ENCODE data around the gene XXYLT1. TPM values are rescaled to one million over a fixed set of nuclear protein-coding genes. Genes with fewer than 3 reads are reported as not detected.
"Not testable (repeated sequence)": the region's sequence is repeated elsewhere in the genome, so short reads cannot be mapped to it uniquely, and the experiment has no call there.

The XXYLT1 gene
- total RNA-seq, 1 donor from 2014 or later, result 9.8 TPM

DNA sequence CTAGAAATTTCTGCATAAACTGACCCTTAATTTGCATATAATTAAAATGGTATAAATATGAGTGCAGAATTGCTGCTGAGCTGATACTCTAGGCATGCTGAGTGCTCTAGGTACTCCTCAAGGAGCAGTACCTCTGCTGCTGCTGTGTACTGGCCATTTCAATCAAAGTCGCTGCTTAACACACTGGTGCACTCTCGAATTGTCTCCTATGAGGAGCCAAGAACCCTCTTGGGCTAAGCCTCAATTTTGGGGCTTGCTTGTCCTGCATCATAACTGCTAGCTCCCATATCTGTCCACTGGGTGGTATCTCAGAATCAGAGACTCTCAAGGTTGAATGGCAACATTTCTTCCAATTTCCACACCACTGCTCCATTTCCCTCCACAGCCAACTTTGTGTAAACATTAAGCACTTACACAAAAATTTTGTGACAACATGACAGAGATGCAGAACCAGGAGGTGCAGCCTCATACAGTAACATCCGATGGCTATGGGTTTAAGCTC lies 82.5 kb downstream of the XXYLT1 start:
- ATAC-seq, result peak; percentile 13

DNA sequence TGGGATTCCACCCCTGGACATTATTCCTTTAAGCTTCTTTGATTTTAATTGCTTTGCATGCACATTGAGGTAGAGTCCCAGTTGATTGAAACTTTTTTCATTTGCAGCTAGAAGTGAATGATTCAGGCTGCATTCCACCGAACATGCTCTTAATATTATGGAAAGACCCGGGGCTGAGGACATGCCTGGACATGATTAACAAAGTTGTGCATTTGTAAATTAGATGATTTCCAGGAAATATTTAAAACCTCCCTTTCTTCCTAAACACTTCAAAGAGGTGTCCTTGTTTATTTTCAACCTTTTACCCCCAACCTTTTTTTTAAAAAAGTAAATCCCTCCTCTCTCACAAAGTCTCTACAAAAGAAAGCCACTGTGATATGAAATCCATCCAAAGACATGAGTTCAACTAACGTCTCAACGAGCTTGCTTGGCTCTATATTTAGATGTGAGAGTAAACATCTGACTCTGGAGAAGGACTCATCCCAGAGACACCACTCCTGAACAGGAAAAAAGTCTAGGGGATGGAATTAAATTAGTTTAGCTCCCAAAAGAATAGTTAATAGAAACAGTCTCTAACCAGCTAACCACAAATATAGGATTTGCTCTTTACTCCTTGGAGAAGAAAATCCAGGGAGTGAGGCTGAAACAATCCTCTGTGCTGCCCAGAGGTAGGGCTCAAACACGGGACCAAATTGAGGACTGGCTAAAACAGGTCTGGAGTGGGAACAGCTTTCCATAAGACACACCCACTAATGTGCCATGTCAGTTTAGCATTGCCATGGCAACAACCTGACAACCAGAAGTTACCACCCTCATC lies 83.1 kb downstream of the XXYLT1 start:
- TF ChIP-seq, protein P1, sequence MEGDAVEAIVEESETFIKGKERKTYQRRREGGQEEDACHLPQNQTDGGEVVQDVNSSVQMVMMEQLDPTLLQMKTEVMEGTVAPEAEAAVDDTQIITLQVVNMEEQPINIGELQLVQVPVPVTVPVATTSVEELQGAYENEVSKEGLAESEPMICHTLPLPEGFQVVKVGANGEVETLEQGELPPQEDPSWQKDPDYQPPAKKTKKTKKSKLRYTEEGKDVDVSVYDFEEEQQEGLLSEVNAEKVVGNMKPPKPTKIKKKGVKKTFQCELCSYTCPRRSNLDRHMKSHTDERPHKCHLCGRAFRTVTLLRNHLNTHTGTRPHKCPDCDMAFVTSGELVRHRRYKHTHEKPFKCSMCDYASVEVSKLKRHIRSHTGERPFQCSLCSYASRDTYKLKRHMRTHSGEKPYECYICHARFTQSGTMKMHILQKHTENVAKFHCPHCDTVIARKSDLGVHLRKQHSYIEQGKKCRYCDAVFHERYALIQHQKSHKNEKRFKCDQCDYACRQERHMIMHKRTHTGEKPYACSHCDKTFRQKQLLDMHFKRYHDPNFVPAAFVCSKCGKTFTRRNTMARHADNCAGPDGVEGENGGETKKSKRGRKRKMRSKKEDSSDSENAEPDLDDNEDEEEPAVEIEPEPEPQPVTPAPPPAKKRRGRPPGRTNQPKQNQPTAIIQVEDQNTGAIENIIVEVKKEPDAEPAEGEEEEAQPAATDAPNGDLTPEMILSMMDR (IDR thresholded peaks at IDR 0.05), result no peak
- no peak overlapping the region for H3K4me3 ChIP-seq
- no peaks in the 10 kb centered on the region for H3K36me3 ChIP-seq
- no peaks in the 10 kb centered on the region for H3K27me3 ChIP-seq
- H3K27ac ChIP-seq, result no peak overlapping the region
- DNase-seq, result no peak
- peaks cover 8% of the 10 kb centered on the region for H3K9me3 ChIP-seq
- peak; percentile 32 for ATAC-seq
- intact Hi-C loops (cut with DNase I), result no loop called here
- peaks cover 7% of the 10 kb centered on the region for H3K4me1 ChIP-seq

More for the DNA sequence above, 82.5 kb downstream of the XXYLT1 start:
- Histone ChIP-seq H3K36me3 (no peaks in the 10 kb centered on the region), H3K4me3 (no peak overlapping the region), H3K27me3 (no peaks in the 10 kb centered on the region), H3K27ac (no peak overlapping the region), H3K9me3 (peaks cover 8% of the 10 kb centered on the region), H3K4me1 (peaks cover 7% of the 10 kb centered on the region)
- TF ChIP-seq, protein P1 (IDR thresholded peaks at IDR 0.05), result no peak
- no peak for DNase-seq
- intact Hi-C loops (cut with DNase I), result no loop called here

GRCh38 chr3:195186710-195187047 lies 84.3 kb downstream of the XXYLT1 start:
- DNase-seq; H3K27ac ChIP-seq; intact Hi-C loops (cut with DNase I); H3K4me3 ChIP-seq; H3K36me3 ChIP-seq; H3K9me3 ChIP-seq; H3K27me3 ChIP-seq; ATAC-seq: not testable (repeated sequence)
- H3K4me1 ChIP-seq, result peaks cover 13% of the 10 kb centered on the region

GRCh38 chr3:195186041-195186709 lies 84.8 kb downstream of the XXYLT1 start:
- Histone ChIP-seq H3K27ac (no peak overlapping the region), H3K4me1 (peaks cover 16% of the 10 kb centered on the region)

DNA sequence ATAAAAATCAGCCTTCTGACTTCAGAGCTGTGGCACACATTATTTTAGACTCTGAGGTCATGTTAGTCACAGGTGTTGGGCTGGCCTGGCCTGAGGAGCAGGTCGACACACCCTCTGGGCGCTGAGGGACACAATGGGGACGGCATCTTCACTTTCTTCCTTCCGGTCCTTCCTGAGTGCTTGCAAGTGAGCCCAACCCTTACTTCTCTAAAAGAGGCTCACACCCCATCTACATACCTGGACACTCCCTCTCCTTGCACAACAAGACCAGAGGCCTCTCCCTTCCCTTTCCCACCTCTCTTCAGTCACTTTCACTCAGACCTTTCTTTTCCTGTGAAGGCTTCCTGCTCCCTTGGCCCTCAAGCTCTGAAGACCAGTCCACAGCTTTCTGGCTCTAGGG lies 85.4 kb downstream of the XXYLT1 start:
- no peak overlapping the region for H3K4me3 ChIP-seq
- ATAC-seq (peak; percentile 91), DNase-seq (no peak)
- H3K27me3 ChIP-seq, result no peaks in the 10 kb centered on the region
- H3K9me3 ChIP-seq, result peaks cover 3% of the 10 kb centered on the region
- H3K27ac ChIP-seq, result no peak overlapping the region
- intact Hi-C loops (cut with DNase I), result no loop called here
- TF ChIP-seq, protein P1 (IDR thresholded peaks at IDR 0.05), result no peak
- peaks cover 21% of the 10 kb centered on the region for H3K4me1 ChIP-seq
- no peaks in the 10 kb centered on the region for H3K36me3 ChIP-seq

More at GRCh38 chr3:195186041-195186709, 84.8 kb downstream of the XXYLT1 start:
- Histone ChIP-seq H3K4me3 (no peak overlapping the region), H3K9me3 (peaks cover 8% of the 10 kb centered on the region), H3K27me3 (no peaks in the 10 kb centered on the region), H3K36me3 (no peaks in the 10 kb centered on the region)
- no peak for DNase-seq
- no peak for ATAC-seq
- TF ChIP-seq, protein P1 (IDR thresholded peaks at IDR 0.05), result no peak
- intact Hi-C loops (cut with DNase I), result no loop called here
